ENCODE measurements around the gene ZCCHC24.

Gene ZCCHC24

GRCh38 chr10:79430325-79430905, 15.0 kb downstream of the ZCCHC24 start:
- DNase-seq = no peak

GRCh38 chr10:79429751-79430150, 15.7 kb downstream of the ZCCHC24 start:
- no peak for DNase-seq

- no peak for DNase-seq
Measured at GRCh38 chr10:79427965-79428364, 17.5 kb downstream of the ZCCHC24 start.

GRCh38 chr10:79425074-79425532, 20.3 kb downstream of the ZCCHC24 start:
- no peak for DNase-seq

GRCh38 chr10:79424221-79425073, 21.0 kb downstream of the ZCCHC24 start:
- no peak for DNase-seq

- DNase-seq = no peak
Measured at GRCh38 chr10:79422178-79422892, 23.1 kb downstream of the ZCCHC24 start.

GRCh38 chr10:79420974-79421688, 24.3 kb downstream of the ZCCHC24 start:
- DNase-seq = no peak

GRCh38 chr10:79418886-79419595, 26.4 kb downstream of the ZCCHC24 start:
- no peak for DNase-seq

GRCh38 chr10:79418274-79418673, 27.1 kb downstream of the ZCCHC24 start:
- no peak for DNase-seq

- DNase-seq = no peak
Measured at GRCh38 chr10:79417731-79418130, 27.7 kb downstream of the ZCCHC24 start.

- no peak for DNase-seq
Measured at GRCh38 chr10:79417266-79417665, 28.2 kb downstream of the ZCCHC24 start.

- DNase-seq = no peak
Measured at GRCh38 chr10:79416578-79417255, 28.7 kb downstream of the ZCCHC24 start.

- DNase-seq = no peak
Measured at GRCh38 chr10:79415736-79416577, 29.5 kb downstream of the ZCCHC24 start.

GRCh38 chr10:79414714-79415113, 30.7 kb downstream of the ZCCHC24 start:
- no peak for DNase-seq

GRCh38 chr10:79413196-79413595, 32.2 kb downstream of the ZCCHC24 start:
- DNase-seq = peak; percentile 45

GRCh38 chr10:79412516-79412915, 32.9 kb downstream of the ZCCHC24 start:
- DNase-seq = no peak

GRCh38 chr10:79411546-79412495, 33.6 kb downstream of the ZCCHC24 start:
- no peak for DNase-seq

GRCh38 chr10:79410315-79411094, 34.9 kb downstream of the ZCCHC24 start:
- DNase-seq = no peak

GRCh38 chr10:79409726-79410085, 35.7 kb downstream of the ZCCHC24 start:
- no peak for DNase-seq

Measured in CD4-positive, alpha-beta T cell treated with Interleukin-15 for 1 hour (primary cell).